Islet of Langerhans (tissue), 1 donor: ENCODE data around the gene TMEM269.

Experiments
- FAIRE-seq: peaks from one replicate; lab custom pipeline; 2011; peaks lifted over from hg19 to GRCh38; lab: Jason Lieb, UNC

The TMEM269 gene

GRCh38 chr1:42822800-42823392, 38.1 kb downstream of the TMEM269 start:
- no peak for FAIRE-seq

GRCh38 chr1:42824481-42825035, 39.8 kb downstream of the TMEM269 start:
- FAIRE-seq: no peak

GRCh38 chr1:42825036-42825851, 40.5 kb downstream of the TMEM269 start:
- no peak for FAIRE-seq

- no peak for FAIRE-seq
Observed at GRCh38 chr1:42830631-42831030, 45.8 kb downstream of the TMEM269 start.

- FAIRE-seq: no peak
Observed at GRCh38 chr1:42831273-42831672, 46.5 kb downstream of the TMEM269 start.

- FAIRE-seq: no peak
Observed at GRCh38 chr1:42832641-42833240, 48.0 kb downstream of the TMEM269 start.

GRCh38 chr1:42833981-42834380, 49.2 kb downstream of the TMEM269 start:
- no peak for FAIRE-seq

- FAIRE-seq: no peak
Observed at GRCh38 chr1:42834803-42835202, 50.0 kb downstream of the TMEM269 start.

- FAIRE-seq: no peak
Observed at GRCh38 chr1:42835422-42835821, 50.6 kb downstream of the TMEM269 start.

- FAIRE-seq: no peak
Observed at GRCh38 chr1:42837709-42838108, 52.9 kb downstream of the TMEM269 start.

GRCh38 chr1:42838482-42839190, 53.8 kb downstream of the TMEM269 start:
- FAIRE-seq: no peak

GRCh38 chr1:42841010-42841409, 56.2 kb downstream of the TMEM269 start:
- no peak for FAIRE-seq

GRCh38 chr1:42841440-42842147, 56.8 kb downstream of the TMEM269 start:
- FAIRE-seq: no peak

GRCh38 chr1:42844592-42845140, 59.9 kb downstream of the TMEM269 start:
- FAIRE-seq: no peak

GRCh38 chr1:42845193-42845592, 60.4 kb downstream of the TMEM269 start:
- no peak for FAIRE-seq

GRCh38 chr1:42845866-42846256, 61.1 kb downstream of the TMEM269 start:
- no peak for FAIRE-seq

- FAIRE-seq: peak; percentile 95
Observed at GRCh38 chr1:42846257-42847110, 61.7 kb downstream of the TMEM269 start, which contains the start of gene ZNF691. Gene ZNF691, plus strand, starts transcription at chr1:42846613. Its CDS starts 3,046 bp downstream, at chr1:42849659.

- FAIRE-seq: no peak
Observed at GRCh38 chr1:42847111-42847595, 62.4 kb downstream of the TMEM269 start.

- no peak for FAIRE-seq
Observed at GRCh38 chr1:42847721-42848460, 63.1 kb downstream of the TMEM269 start.
